Hematopoietic multipotent progenitor cell (in vitro differentiated cells): ENCODE measurements around the gene FGG. TPM values are rescaled to one million over a fixed set of nuclear protein-coding genes. Genes with fewer than 3 reads are reported as not detected.

Experiments
- DNase-seq, 3 donors: peaks; one replicate each; pipeline ENCODE4 v3.0.0-alpha.2; 2011 to 2015; ENCODE audit warnings: low read depth in 2 of 3, low spot score in 2 of 3
- total RNA-seq: library from RNA; depleted of rRNA; stranded (reverse); fragments of >200 nt; gene quantifications from one replicate; pipeline ENCODE4 v1.2.3, GENCODE V29; 2012

FGG gene
- total RNA-seq, 1 donor, result not detected

GRCh38 chr4:154588198-154588597 lies 24.3 kb downstream of the FGG start:
- no peak for DNase-seq

- DNase-seq, result no peak
These were observed 26.0 kb downstream of the FGG start for GRCh38 chr4:154586296-154587033.

GRCh38 chr4:154585369-154586018 lies 27.0 kb downstream of the FGG start:
- no peak for DNase-seq

DNA sequence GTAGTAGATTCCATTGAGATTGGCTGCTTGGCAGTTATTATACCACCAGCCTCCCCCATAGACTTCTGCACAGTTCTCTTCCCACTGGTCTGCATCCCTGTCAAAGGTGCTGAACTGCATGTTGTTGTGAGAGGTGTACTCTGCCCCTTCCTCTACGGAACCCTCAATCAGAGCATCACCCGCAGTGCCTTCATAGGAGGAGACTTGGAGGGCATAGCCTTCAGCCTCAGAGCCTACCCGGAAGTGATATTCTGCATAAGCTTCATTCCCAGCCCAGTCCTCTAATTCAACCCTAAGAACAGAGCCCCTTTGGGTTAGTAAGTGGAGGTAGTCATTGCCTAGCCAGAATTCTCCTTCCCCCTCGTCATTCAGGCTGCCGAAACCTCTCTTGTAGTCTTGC lies 28.2 kb downstream of the FGG start:
- no peak for DNase-seq

DNA sequence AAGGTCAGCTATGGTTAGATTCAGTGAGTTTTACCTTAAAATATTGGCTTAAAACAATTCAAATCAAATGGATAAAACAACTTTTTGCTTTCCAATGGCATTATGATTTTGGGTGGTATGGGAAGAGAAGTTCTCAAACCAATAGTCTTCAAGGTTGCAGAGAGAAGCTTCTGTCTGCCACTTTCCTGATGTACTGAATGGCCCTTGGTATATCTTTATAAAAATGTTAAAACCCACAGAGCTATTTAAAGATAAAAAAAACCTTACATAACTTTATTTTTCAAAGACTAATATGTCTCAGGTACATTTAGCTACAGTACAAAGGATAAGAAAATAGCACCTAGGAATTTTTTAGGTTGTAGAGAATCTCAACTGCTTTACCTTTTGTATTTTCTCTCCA lies 28.8 kb downstream of the FGG start:
- no peak for DNase-seq

- no peak for DNase-seq
These were observed 29.2 kb downstream of the FGG start for GRCh38 chr4:154583230-154583629.

GRCh38 chr4:154582723-154583122 lies 29.7 kb downstream of the FGG start:
- DNase-seq, result no peak

DNA sequence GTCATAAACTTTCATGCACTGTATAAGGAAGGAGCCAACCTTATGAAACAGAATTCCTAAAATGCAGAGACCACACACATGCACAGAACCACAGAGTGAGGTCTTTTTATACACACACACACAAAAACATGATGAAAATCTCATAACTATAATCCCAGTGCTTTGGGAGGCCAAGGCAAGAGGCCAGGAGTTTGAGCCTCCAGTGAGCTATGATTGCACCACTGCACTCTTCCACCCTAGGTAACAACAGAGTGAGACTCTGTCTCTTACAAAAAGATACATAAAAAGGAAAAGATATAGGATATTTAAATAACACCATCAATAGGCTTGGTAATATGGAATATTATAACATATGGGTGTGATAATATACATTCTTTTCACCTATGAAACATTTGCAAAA lies 32.5 kb downstream of the FGG start:
- DNase-seq, result no peak

GRCh38 chr4:154578919-154579318 lies 33.5 kb downstream of the FGG start:
- no peak for DNase-seq

DNA sequence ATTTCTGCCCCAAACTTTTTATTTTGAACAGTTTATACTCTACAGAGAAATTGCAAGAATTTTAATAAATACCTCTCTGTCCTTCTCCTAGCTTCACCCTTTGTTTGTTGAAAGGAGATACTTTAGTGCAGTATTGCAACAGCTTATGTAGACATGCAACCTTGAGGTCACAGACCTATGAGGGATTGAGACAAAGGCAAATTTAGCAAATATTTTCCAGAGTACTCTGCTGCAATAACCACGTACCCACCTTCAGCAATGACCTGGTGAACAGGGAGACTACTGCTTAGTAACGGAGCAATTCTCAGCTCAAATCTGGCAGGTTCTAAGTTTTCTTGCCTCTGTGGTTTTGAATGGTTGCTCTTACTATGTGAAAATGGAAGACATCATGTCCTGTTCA lies 35.1 kb downstream of the FGG start:
- DNase-seq, result no peak

DNA sequence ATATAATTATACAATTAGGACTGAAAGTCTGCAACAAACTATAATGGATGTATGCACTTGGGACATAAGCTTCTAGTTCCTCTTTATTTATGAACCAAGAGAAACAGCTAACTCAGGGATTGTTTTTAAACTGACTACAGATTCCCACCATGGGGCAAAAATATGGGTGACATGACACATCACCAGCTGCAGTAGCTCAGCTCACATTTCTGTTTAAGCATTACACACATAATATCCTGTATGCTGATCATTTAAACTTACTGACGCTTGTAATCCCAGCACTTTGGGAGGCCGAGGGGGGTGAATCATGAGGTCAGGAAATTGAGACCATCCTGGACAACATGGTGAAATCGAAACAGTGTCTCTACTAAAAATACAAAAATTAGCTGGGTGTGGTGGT lies 38.1 kb downstream of the FGG start:
- no peak for DNase-seq

DNA sequence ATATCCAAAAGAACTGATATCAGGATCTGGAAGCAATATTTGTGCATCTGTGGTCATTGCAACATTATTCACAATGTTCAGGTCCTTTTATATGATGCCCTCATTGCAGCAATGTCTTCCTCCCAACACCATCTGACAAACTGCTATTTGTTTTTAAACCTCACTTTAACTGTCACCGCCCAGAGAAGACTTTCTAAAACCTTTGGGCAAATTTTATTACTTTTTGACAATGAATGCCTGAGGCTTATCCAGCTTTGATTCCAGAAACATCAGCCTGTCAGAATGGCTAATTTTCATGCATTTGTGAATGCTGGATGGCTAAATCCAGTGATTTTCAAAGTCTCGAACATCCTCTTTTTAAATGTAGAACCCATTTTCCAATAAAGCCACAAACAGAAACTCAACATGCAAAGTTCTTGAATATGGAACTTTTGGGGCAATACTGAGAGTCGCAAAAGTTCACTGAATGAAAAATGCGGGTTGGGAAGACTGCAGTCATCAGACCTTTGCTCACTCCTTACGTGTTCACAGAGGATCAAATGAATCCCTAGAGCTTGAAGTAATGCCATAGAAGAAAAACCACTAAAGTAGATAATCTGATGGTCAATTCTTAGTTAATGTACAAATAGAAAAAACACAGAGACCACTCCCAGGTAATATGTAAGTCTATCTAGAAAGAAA lies 39.1 kb downstream of the FGG start:
- DNase-seq, result no peak

GRCh38 chr4:154569584-154569983 lies 42.9 kb downstream of the FGG start:
- no peak for DNase-seq

GRCh38 chr4:154569028-154569427 lies 43.4 kb downstream of the FGG start:
- no peak for DNase-seq

- no peak for DNase-seq
These were observed 45.7 kb downstream of the FGG start for GRCh38 chr4:154566639-154567204.

DNA sequence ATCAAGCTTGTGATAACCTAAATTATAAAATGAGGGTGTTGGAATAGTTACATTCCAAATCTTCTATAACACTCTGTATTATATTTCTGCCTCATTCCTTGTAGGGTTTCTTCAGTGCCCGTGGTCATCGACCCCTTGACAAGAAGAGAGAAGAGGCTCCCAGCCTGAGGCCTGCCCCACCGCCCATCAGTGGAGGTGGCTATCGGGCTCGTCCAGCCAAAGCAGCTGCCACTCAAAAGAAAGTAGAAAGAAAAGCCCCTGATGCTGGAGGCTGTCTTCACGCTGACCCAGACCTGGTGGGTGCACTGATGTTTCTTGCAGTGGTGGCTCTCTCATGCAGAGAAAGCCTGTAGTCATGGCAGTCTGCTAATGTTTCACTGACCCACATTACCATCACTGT lies 46.8 kb downstream of the FGG start:
- DNase-seq, result no peak

DNA sequence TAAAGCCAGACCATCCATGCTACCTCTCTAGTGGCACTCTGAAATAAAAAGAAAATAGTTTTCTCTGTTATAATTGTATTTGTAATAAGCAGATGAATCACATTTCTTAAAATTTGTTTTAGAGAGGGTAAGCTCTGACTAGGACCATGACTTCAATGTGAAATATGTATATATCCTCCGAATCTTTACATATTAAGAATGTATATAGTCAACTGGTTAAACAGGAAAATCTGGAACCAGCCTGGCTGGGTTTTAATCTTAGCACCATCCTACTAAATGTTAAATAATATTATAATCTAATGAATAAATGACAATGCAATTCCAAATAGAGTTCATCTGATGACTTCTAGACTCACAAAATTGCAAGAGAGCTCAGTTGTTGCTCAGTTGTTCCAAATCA lies 48.1 kb downstream of the FGG start:
- DNase-seq, result no peak

DNA sequence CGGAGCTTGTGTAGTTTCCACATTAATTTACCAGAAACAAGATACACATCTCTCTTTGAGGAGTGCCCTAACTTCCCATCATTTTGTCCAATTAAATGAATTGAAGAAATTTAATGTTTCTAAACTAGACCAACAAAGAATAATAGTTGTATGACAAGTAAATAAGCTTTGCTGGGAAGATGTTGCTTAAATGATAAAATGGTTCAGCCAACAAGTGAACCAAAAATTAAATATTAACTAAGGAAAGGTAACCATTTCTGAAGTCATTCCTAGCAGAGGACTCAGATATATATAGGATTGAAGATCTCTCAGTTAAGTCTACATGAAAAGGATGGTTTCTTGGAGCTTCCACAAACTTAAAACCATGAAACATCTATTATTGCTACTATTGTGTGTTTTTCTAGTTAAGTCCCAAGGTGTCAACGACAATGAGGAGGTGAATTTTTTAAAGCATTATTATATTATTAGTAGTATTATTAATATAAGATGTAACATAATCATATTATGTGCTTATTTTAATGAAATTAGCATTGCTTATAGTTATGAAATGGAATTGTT lies 49.7 kb downstream of the FGG start, which contains the start of gene FGB:
Gene FGB (plus strand): TSS at position 315 of the 558 bp plus-strand sequence. CDS start 8 bp downstream, at position 323.
- DNase-seq, result no peak

DNA sequence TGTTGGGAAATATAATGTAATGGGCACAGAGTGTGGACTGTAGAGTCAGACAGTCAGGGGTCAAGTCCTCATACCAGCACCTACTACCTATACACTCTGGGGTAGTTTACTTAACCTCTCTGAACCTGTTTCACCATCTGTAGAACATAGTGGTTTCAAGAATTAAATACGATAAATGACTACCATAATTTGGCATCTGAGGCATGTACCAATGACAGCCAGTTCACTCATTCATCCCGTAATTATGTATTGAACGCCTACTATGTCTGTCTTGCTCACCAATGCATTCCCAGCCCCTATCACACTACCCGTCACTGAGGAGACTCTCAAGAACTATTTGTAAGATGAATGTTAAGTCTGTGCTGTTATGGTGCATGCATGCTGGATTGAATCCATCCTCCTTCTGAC lies 51.6 kb downstream of the FGG start:
- DNase-seq, result no peak

DNA sequence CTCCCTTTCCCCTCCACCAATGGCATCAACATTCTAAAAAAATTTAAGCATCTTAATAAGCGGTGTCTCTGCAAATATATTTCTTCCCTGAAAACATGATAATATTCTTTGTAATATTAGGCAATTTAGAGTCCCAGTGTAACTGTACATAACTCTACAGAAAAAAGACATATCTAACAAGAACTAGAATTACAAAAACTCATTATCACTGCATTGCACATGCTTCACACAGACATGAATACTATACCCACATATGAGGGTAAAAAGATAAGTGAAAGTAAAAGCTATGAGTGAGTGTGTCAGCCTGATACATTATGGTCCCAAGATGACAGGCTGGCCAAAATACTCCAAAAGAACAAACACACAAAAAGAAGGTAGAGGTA lies 52.0 kb downstream of the FGG start:
- no peak for DNase-seq
